Activated CD4-positive, CD25-positive, alpha-beta regulatory T cell (primary cell): Measurements from ENCODE around the gene TPM3.
"Not testable (repeated sequence)": the region's sequence is repeated elsewhere in the genome, so short reads cannot be mapped to it uniquely, and the experiment has no call there.

ENCODE experiments used
- DNase-seq, 4 experiments: peaks; one replicate each; lab custom pipeline; 2025; lab: John Stamatoyannopoulos, UW

TPM3 gene

DNA sequence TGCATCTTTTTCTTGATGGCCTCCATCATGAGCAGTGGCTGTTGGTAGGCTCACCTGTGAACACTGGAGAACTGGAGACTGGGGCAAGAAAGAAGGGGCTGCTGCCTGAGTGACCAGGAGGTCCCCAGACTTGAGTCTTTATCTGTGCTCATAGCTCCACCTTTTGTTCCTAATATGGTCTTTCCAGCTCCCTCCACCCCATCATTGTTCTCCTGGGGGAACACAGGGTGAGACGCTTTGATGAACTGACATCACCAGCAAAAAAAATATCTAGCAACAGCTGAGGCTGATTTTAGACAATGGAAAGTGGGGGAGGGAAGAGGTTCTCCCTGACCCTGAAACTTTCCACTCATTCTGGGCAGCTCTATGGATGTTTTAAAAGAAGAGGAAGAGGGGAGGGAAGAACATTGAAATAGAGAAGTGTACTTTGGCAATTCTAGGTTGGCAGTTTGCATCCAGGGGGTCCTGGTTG lies at the start of gene TPM3:
TPM3 (minus strand) TSS at position 111 of the 472 bp plus-strand sequence; CDS start at position 29, 82 bp downstream.
- no peak for DNase-seq

DNA sequence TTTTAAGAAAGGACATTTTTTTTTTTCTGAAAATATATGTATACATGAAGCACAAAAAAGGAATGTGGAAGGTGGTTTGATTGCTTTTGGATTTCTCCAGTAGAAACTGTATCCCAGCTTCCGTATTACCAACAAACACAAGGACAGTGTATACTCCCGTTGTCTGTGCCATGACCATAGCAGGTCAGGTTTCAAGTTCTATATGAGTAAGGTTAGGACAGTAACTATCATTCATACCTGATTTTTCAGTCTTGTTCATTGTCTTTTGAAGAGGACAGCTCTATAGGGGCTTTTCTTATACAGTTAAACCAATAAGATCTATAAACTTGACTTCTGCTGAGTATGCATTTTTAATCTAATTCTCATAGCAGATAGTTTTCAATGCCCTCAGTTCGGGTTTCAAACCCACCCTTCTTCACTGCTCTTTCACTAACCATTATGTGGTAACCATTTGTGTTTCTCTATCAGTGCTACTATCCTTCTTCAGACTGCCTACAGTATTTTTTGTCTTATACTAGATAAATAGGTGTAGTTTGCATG lies 48.5 kb upstream of the TPM3 start:
- DNase-seq, result no peak

DNA sequence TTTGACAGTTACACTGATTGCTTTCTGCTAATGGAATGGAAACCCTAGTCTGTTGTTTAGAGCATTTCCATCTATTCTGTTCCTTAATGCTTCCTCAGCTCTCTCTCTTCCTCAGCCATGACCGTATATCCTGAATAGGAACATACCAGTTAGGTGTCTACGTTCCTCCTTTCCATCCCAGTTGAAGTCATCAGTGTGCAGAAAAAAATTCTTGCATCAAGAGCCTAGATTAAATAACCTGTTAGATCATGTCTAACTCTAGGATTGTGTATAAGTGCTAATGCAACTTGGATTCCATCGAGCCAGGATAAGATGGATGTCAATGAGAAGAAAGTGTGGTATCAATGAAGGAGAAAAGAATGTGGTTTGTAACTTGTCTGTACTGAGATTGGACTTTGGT lies 47.6 kb upstream of the TPM3 start:
- DNase-seq, result no peak

DNA sequence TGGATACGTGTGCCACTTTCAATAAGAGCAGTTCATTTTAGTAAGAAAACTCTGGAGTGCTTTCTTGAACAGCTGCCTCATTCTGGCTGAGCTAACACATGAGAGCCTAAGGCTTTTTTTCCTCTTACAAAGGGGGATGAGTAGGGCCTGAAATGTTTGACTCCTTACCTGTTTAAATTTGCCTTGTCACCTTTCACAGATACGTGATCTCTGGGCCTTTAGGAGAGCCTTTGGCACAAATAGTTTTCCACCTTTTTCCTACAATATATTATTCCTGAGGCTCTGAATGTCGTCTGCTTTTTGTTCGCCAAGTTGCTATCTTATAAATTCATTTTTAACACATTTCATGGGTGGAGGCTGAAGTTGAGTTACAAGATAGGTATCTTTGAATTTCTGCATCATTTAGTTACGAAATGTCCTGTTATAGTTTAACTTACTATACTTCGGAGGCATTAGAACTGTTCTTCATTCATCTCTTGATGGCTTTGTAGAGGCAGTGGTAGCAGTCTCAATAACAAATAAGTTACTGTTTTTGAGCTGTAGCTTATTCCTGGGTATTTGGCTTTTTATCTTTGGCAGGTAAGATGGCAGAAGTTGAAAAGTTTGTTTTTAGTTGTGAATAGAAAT lies 46.1 kb upstream of the TPM3 start:
- no peak for DNase-seq

DNA sequence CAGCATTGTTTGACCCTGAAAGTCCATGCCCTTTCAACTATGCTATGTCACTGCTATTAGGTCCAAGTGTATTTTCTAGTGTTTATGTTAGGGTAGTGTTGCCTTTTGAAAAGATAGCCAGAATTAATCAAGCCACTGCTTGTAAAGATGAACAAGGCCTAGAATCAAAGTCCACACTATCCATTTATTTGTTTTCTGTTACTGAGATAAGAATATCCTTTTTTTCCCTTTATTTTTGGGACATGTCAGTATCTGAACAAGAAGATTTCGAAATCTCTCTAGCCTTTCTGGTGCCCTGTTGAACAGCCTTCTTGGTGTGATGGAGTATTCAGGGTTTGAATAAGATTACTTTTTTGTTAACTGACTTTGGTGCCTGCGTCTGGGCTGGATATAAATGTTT lies 45.5 kb upstream of the TPM3 start:
- no peak for DNase-seq

DNA sequence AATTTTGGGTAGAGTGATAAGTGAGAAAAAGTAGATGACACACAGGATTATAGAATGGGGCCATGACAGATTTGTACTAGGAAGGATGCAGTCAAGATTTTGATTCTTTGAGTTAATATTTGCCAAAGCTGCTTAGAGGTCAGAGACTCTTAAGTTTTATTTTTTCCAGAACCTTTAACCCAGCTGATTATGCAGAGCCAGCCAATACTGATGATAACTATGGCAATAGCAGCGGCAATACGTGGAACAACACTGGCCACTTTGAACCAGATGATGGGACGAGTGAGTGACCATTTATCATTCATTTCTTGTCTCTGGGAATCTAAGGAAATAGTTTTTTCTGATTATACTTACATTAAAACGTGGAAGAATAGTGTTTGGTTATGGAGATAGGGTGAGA lies 45.0 kb upstream of the TPM3 start:
- DNase-seq, result no peak

DNA sequence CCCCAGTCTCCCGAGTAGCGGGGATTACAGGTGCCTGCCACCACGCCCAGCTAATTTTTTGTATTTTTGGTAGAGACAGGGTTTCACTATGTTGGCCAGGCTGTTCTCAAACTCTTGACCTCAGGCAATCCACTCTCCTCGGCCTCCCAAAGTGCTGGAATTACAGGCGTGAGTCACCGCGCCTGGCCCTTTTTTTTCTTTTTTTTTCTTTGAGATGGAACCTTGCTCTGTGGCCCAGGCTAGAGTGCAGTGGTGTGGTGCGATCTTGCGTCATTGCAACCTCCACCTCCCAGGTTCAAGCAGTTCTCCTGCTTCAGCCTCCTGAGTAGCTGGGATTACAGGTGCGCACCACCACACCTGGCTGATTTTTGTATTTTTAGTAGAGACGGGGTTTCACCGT lies 41.2 kb upstream of the TPM3 start:
- DNase-seq, result not testable (repeated sequence)

DNA sequence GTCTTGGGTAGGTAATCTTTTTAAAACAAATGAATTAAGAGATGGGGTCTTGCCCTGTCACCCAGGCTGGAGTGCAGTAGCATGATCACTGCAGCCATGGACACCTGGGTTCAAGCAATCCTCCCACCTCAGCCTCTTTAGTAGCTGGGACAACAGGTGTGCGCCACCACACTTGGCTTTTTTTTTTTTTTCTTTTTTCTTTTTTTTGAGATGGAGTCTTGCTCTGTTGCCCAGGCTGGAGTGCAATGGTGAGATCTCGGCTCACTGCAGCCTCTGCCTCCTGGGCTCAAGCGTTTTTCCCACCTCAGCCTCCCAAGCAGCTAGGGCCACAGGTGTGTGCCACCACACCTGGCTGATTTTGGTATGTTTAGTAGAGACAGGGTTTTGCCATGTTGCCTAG lies 39.2 kb upstream of the TPM3 start:
- DNase-seq, result not testable (repeated sequence)

DNA sequence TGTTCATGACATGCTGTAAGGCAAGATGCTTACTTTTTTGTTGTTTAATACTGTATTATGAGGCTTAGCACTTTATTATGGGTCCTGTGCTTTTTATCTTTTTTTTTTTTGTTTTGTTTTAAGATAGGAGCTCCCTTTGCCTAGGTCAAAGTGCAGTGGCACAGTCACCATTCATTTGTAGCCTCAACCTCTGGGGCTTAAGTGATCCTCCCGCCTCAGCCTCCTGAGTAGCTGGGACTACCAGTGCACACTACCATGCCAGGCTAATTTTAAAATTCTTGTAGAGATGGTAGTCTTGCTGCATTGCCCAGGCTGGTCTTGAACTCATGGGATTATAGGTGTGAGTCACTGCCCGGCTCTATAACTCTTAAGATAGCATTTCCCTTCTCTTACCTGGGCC lies 33.5 kb upstream of the TPM3 start:
- DNase-seq, result no peak

DNA sequence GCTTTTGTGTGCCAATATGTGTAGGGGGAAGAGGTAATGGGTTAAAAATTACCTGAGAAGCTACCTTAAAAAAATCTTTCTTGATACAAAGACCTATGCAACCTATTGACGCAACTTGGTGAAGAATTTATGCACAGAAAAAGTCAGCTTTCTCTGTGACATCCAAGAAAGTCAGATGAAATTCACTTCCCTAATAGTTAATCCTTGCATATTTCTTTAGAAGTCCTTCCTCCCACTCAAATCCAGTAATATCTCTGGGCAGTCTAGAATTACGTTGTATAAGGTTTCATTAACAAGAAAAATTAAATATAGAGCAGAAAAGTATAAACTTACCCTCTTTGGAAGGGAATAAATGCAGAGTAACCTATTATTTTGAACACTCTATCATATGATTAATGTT lies 31.7 kb upstream of the TPM3 start:
- DNase-seq, result no peak

DNA sequence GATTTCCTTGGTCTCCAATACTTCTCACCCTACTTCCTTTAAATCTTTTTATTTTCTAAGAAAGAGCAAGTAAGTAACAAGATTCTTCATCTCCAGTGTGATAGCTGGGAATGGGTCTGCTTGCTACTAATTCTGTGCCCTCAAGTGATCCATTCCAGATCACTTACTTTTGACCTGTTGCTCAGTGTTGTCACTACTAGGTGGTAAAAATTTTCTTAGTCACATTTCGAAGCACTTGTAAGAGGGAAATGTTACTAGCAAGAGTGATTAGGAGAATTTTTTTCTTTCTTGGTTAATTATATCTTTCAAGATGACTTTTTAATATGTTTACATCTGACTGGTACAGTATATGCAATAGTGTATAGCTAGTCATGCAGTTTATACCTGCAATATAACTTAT lies 31.0 kb upstream of the TPM3 start:
- DNase-seq, result no peak

DNA sequence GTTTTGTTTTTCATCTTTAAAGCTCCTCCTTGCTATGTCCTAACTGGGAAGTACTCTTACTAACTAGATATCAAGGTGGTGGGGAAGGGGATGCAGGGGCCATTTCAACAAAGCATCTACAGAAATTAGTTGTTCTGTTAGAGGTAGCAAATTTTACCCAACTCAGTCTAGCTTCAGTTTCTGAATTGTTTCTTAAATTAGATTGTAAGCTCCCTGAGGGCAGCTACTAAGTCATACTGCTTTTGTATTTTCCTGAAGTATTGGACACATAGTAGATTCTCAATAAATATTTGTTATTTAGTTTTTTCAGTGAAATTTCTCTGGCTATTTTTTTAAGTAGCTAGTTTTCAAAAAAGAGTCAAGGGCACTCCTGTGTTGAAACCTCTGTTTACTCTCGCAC lies 30.6 kb upstream of the TPM3 start:
- DNase-seq, result no peak

DNA sequence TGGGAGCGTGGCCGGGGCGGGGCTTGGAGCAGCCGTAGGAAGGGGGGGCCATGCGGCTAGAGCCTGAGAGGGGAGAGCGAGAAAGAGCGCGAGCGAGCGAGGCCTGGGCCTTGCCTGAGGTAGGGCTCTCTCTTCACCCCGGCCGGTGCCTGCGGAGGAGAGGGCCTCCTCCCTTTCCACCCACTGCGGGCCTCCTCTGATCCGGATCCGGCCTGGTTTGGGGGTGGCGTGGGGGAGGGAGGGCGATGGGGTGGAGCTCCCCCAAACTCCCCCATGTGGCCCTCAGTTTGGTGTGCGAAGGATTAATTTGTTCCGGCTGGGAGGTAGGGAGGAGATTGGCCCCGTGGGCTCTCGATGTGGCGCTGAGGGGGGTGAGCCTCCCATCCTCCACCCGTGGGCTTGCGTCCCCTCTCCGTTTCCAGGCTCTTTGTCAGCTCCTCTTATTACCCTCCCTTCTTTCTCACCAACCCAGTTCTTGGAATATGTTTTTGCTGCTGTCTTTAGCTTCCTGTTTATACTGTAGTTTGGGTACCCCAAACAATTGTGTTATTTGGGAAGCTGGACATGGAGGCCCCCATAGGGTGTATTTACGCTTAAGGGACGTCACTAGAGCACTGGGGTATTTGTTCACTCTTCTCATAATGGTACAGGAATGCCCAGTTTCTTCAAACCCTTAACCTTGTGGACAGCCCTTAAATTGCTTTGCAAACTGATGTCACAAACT lies 29.5 kb upstream of the TPM3 start:
- DNase-seq, result peak; percentile 42 to 61 (median 54)

DNA sequence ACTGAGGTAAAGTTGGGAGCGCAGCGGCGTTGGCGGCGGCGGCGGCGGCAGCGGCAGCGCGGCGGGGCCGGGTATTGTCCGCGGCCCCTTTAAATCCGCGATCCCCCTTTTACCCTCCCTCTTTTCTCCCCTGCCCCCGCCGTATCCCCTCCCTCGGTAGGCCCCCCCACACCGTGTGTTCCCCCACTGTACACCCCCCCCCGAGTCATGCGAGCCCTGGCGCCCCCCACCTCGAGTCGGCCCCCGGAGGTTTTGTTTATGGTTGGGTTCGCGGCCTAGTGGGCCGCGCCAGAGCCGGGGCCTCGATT lies 29.0 kb upstream of the TPM3 start:
- no peak for DNase-seq

DNA sequence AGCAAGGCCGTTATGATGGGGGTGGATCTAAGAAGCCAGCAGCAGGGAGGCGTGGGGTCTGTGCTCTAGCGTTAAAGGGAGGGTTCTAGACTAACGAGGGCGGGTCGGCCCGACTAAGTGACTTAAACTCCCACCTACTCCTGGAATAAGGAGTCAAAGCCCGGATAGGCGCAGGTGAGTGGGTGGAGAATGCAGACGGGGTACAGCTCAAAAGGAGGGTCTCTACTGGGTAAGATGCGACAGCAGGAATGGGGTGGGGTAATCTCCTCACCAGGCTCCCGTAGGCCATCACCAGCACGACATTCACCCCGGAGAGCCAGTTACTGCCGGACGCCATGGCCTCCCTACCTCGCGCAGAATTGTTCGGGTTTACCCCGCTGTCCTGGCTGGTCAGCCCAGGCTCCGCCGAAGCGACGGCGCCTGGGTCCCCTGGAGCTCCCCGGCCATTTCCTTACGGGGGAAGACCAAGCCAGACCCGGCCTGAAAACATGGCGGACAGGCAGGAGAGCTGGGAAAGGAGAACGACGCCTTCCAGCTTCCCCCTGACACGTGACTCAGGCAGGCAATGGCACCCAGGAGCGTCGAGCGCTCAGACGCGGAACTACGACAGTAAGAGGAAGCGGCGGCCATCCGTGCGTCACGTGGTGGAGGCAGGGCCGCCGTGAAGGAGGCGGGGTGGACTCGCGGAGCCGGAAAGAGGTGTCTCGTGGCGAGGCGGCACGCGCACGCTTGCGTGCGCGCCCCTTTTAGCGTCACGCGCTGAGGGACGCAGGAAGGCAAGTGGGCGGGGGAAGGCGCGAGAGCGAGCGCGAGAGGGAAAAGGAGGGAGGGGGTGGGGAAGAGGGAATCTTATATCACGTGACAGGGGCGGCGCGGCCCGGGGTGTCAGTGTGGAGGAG lies 28.4 kb upstream of the TPM3 start, which contains the start of gene UBAP2L:
UBAP2L (plus strand) TSS at position 885 of the 899 bp plus-strand sequence. CDS start 4,169 bp downstream, outside the sequence.
- DNase-seq, result peak; percentile 94 to 98 (median 97)

DNA sequence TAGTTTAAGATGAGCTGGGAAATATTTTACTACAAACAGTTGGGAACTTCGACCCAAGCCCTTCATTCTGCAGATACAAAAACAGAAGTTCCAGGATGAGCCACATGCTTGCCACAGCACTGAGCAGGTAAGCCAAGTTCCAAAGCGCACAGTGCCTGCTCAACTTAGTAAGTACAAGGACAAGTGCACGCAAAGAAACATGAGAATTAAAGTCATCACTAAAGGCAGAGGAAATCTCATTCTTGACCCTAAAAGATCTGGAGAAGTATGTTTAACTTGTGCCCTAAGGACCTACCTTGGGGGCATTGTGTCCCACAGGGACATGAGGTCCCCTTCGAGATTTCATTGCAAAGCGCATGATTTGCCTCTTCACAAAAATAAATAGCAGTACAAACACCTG lies 27.6 kb upstream of the TPM3 start:
- DNase-seq, result no peak

DNA sequence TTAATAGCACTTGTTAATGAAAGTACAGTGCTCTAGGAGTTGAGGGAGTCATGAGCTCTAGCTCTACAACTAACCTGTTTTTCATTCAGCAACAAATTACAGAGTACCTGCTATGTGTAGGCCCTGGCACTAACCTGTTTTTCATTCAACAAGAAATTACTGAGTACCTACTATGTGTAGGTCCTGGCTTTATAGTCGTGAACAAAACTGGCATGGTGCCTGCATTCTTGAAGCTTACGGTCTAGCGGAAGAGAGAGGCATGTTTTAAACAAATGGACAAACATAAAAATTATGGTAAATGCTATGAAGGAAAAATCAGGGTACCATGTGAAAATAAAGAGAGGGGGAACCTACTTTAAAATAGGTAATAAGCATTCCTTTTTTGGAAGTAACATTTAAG lies 26.6 kb upstream of the TPM3 start:
- DNase-seq, result no peak

DNA sequence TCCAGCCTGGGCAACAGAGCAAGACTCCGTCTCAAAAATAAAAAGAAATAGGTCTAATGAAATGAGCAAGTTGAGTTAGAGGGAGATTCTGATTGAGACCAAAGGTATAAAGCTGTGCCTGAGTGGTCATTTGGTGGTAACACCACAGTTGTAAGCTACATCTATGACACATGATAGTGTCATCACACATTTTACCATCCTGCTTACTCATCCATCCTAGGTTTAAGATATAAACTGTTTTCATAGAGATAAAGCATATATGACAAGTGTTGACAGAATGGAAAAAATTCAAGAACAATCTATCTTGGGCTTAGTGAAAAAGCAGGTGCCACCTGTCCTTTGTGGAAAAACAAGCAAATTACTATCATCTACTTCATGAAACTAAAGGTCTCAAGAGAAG lies 21.4 kb upstream of the TPM3 start:
- no peak for DNase-seq

DNA sequence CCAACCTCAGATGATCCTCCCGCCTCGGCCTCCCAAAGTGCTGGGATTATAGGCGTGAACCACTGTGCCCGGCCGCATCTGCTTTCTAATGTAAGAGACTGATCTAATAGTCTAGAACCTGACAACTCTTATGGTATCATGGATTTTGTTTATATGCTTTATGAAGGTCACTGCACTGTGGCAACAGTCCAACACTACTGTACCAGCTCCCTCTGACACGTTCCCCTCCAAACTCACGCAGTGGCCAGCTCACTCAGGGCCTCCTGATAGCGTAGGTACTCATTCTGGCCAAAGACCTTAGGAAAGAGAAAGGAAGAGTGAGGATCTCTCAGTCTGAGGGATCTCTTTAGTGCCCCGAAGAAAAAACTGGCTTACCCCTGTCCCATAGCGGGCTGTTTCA lies 20.2 kb upstream of the TPM3 start:
- DNase-seq, result no peak

DNA sequence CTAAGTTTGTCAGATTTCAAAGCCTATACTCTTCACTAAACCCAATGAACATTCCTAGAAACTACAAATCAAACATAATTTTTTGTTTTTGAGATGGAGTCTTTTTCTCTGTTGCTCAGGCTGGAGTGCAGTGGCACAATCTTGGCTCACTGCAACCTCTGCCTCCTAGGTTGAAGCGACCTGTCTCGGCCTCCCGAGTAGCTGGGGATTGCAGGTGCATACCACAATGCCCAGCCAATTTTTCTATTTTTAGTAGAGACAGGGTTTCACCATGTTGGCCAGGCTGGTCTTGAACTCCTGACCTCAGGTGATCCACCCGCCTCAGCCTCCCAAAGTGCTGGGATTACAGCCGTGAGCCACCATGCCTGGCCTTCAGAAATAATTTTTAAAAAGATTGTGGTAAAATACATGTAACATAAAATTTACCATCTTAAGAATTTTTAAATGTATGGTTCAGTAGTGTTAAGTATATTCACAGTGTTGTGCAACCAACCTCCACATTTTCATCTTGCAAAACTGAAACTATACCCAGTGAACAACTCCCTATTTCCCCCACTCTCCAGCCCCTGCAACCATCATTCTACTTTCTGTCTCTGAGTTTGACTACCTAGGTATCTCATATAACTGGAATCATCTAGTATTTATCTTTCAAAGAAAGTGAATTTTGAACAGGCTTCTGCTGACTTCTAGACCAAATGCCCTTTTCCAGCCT lies 16.9 kb upstream of the TPM3 start:
- DNase-seq, result no peak

DNA sequence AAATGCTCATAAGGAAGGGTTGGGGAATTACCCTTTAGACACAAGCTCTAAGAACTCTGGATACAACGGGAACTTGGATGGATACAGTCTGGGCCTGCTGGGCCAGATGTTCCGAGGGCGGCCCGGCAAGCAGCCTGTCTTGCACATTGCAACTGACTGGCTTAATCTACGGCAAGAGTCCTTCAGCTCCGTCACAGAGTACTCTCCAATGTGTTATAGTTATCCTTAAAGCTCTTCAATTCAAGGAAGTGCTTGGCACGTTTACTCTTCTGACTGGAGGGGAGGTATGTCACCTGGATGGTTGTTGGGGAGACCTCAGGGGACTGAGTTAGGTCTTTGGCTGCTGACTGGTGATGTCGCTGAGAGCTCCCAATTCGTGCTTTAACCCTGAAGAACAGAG lies 15.4 kb upstream of the TPM3 start:
- DNase-seq, result no peak

DNA sequence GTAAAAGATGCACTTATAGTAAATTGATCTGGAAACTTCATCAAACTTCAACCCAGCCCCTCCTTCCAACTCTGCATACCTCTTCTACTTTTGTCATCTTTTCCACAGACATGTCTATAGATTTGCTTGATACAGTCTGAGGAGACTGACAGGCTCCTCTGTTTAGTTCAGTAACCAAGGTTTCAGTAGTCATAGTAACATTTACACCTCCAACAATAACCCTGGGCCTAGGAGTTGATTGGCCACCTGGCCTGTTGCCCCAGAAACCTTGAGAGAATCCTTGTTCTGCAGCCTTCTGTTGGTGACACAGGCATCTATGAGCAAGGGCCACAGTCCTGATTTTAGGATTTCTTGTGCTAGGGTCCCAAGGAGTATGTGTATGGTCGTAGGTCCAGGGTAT lies 14.3 kb upstream of the TPM3 start, which contains the start of gene CFAP141:
CFAP141 (minus strand) TSS at position 138 of the 400 bp plus-strand sequence; CDS start at position 112, 26 bp downstream.
- no peak for DNase-seq
